IMR-90 (cell line): ENCODE results near the gene MCM5. TPM values are rescaled to one million over a fixed set of nuclear protein-coding genes. Genes with fewer than 3 reads are reported as not detected.
"Not testable (repeated sequence)": the region's sequence is repeated elsewhere in the genome, so short reads cannot be mapped to it uniquely, and the experiment has no call there.

Experiments
- ATAC-seq: fragments of 200-7000 bp; cut with Tn5 transposase; 2 replicates; pipeline ENCODE4 v1.9.1; 2020; ENCODE audit warnings: low read depth, mild to moderate bottlenecking, moderate library complexity
- BruUV-seq: library from RNA; stranded (reverse); fragments of 400-500 nt; replicated peaks from 2 replicates; lab custom pipeline; 2021; lab: Mats Ljungman, UMichigan
- CTCF ChIA-PET: fragments of 300-600 bp; formaldehyde crosslinking; extraction: SDS; loops from one replicate; lab custom pipeline; 2021; ENCODE audit warnings: antibody characterized with exemption; lab: Yijun Ruan, JAX
- POLR2A ChIA-PET: fragments of 300-600 bp; sonication (Branson Sonifier 250); formaldehyde crosslinking; loops from one replicate; lab custom pipeline; 2022; ENCODE audit warnings: antibody characterized with exemption; ENCODE audit not compliant: unreplicated experiment; lab: Charles Lee
- DNase-seq: peaks from one replicate; pipeline ENCODE4 v3.0.0; 2013
- H2AFZ ChIP-seq: replicated peaks from 2 replicates; pipeline ENCODE3; 2013; ENCODE audit warnings: low read length, mild to moderate bottlenecking; ENCODE audit not compliant: poor library complexity
- H2AK5ac ChIP-seq: 2 replicates; pipeline ENCODE4 v1.6.1; 2013; ENCODE audit warnings: low read depth, low read length, inconsistent platforms
- H2AK9ac ChIP-seq: replicated peaks from 2 replicates; pipeline ENCODE3; 2013; ENCODE audit warnings: mild to moderate bottlenecking, low read depth, low read length, moderate library complexity; ENCODE audit not compliant: poor library complexity
- H2BK120ac ChIP-seq: 2 replicates; pipeline ENCODE4 v1.6.1; 2013; ENCODE audit warnings: low read depth, low read length, inconsistent platforms
- H2BK15ac ChIP-seq: 3 replicates; pipeline ENCODE4 v1.6.1; 2013; ENCODE audit warnings: low read depth, low read length, inconsistent platforms
- H2BK20ac ChIP-seq: 2 replicates; pipeline ENCODE4 v1.6.1; 2013; ENCODE audit warnings: low read depth, mild to moderate bottlenecking, inconsistent platforms, low read length, moderate library complexity
- H2BK5ac ChIP-seq: 2 replicates; pipeline ENCODE4 v1.6.1; 2013; ENCODE audit warnings: mild to moderate bottlenecking, low read depth, low read length, inconsistent platforms; ENCODE audit not compliant: poor library complexity, severe bottlenecking
- H3K14ac ChIP-seq: replicated peaks from 2 replicates; pipeline ENCODE4 v1.6.1; 2013; ENCODE audit warnings: low read depth, low read length, inconsistent platforms
- H3K18ac ChIP-seq: 2 replicates; pipeline ENCODE4 v1.6.1; 2013; ENCODE audit warnings: low read depth, low read length, control low read depth
- H3K23ac ChIP-seq: 2 replicates; pipeline ENCODE4 v1.6.1; 2013; ENCODE audit warnings: low read depth, low read length, inconsistent platforms
- H3K27ac ChIP-seq: 2 replicates; pipeline ENCODE4 v1.5.1; 2013; ENCODE audit warnings: mild to moderate bottlenecking, control low read depth, low read length; ENCODE audit not compliant: insufficient read depth
- H3K27me3 ChIP-seq: 2 replicates; pipeline ENCODE4 v1.6.1; 2013; ENCODE audit warnings: low read length; ENCODE audit not compliant: control insufficient read depth, insufficient read depth
- H3K36me3 ChIP-seq: 2 replicates; pipeline ENCODE4 v1.6.1; 2013; ENCODE audit warnings: low read length, mixed read lengths; ENCODE audit not compliant: control insufficient read depth, insufficient read depth
- H3K4ac ChIP-seq: 2 replicates; pipeline ENCODE4 v1.6.1; 2013; ENCODE audit warnings: low read depth, low read length, inconsistent platforms
- H3K4me1 ChIP-seq: 2 replicates; pipeline ENCODE4 v1.6.1; 2013; ENCODE audit warnings: low read length, mixed read lengths; ENCODE audit not compliant: control insufficient read depth, insufficient read depth
- H3K4me2 ChIP-seq: 2 replicates; pipeline ENCODE4 v1.6.1; 2013; ENCODE audit warnings: low read depth, mild to moderate bottlenecking, control low read depth, low read length, moderate library complexity
- H3K4me3 ChIP-seq: 2 replicates; pipeline ENCODE4 v1.5.1; 2013; ENCODE audit warnings: low read depth, mild to moderate bottlenecking, control low read depth, low read length, moderate library complexity; ENCODE audit not compliant: insufficient read depth
- H3K56ac ChIP-seq: 2 replicates; pipeline ENCODE4 v1.6.1; 2013; ENCODE audit warnings: low read length, inconsistent platforms; ENCODE audit not compliant: insufficient read depth; ENCODE audit errors: extremely low read depth
- H3K79me1 ChIP-seq, 2 experiments: 2 replicates each; pipeline ENCODE4 v1.6.1; 2013; ENCODE audit warnings: low read length in 2 of 2, inconsistent platforms in 1 of 2, low read depth in 1 of 2
- H3K9ac ChIP-seq: 2 replicates; pipeline ENCODE4 v1.6.1; 2013; ENCODE audit warnings: low read depth, low read length, control low read depth
- H3K9me1 ChIP-seq: 2 replicates; pipeline ENCODE4 v1.6.1; 2013; ENCODE audit warnings: low read length, inconsistent platforms; ENCODE audit not compliant: insufficient read depth
- H3K9me3 ChIP-seq: 2 replicates; pipeline ENCODE4 v1.6.1; 2013; ENCODE audit warnings: low read length; ENCODE audit not compliant: control insufficient read depth, insufficient read depth
- H4K20me1 ChIP-seq: 2 replicates; pipeline ENCODE4 v1.6.1; 2013; ENCODE audit warnings: low read length, inconsistent platforms; ENCODE audit not compliant: insufficient read depth
- H4K5ac ChIP-seq: 2 replicates; pipeline ENCODE4 v1.6.1; 2013; ENCODE audit warnings: mild to moderate bottlenecking, low read depth, low read length, control low read depth
- H4K8ac ChIP-seq, 2 experiments: 2 replicates each; pipeline ENCODE4 v1.6.1; 2013; ENCODE audit warnings: low read depth in 2 of 2, low read length in 2 of 2, control low read depth in 1 of 2, inconsistent platforms in 1 of 2
- H4K91ac ChIP-seq: 2 replicates; pipeline ENCODE4 v1.6.1; 2013; ENCODE audit warnings: low read depth, low read length, inconsistent platforms; ENCODE audit not compliant: insufficient read depth
- CEBPB ChIP-seq: IDR thresholded peaks from 2 replicates; pipeline ENCODE4 v1.6.1; 2012; ENCODE audit warnings: low read depth, low read length, improper control_type of control experiment
- MAFK ChIP-seq: IDR thresholded peaks from 2 replicates; pipeline ENCODE4 v1.6.1; 2012; ENCODE audit warnings: low read depth, low read length, improper control_type of control experiment
- POLR2A ChIP-seq: IDR thresholded peaks from 2 replicates; pipeline ENCODE4 v1.6.1; 2012; ENCODE audit warnings: mild to moderate bottlenecking, low read depth, low read length
- RAD21 ChIP-seq: IDR thresholded peaks from 2 replicates; pipeline ENCODE4 v1.6.1; 2012; ENCODE audit warnings: low read length, improper control_type of control experiment
- USF2 ChIP-seq: fragments of 150-350 bp; IDR thresholded peaks from 2 replicates; pipeline ENCODE4 v1.6.1; 2017; ENCODE audit warnings: mild to moderate bottlenecking, antibody characterized with exemption, low read length, low read depth
- WGBS, 2 experiments: methylation state at CpG; one replicate each; pipeline versions ENCODE4 v1.1.5 to v1.1.7; 2013; ENCODE audit warnings: missing lambda C conversion rate in 2 of 2; ENCODE audit not compliant: insufficient read length in 1 of 2; ENCODE audit errors: extremely low coverage in 2 of 2; 5-methylcytosine and 5-hydroxymethylcytosine counted together
- dilution Hi-C: fragments of 300-500 bp; cut with HindIII; formaldehyde crosslinking; loops from one replicate; pipeline ENCODE4 v1.14.3; 2018; ENCODE audit warnings: low sequenced_read_pairs; ENCODE audit not compliant: unreplicated experiment
- in situ Hi-C: fragments of 300-500 bp; cut with MboI; formaldehyde crosslinking; loops from 3 replicates; pipeline ENCODE4 v1.14.3; 2019; ENCODE audit warnings: low sequenced_read_pairs, inconsistent platforms, mixed read lengths
- intact Hi-C: fragments of 100-400 bp; cut with micrococcal nuclease; formaldehyde crosslinking; loops from 2 replicates; pipeline ENCODE4 v1.10.0; 2022
- polyA plus RNA-seq, 3 experiments: library from polyadenylated mRNA; depleted of rRNA; stranded (reverse); fragments of >200 nt; gene quantifications; 2 replicates each; pipeline ENCODE4 v1.2.3, GENCODE V29; 2012; ENCODE audit warnings: low replicate concordance in 1 of 3
- total RNA-seq: library from RNA; depleted of rRNA; stranded (reverse); fragments of >200 nt; gene quantifications from 2 replicates; pipeline ENCODE4 v1.2.3, GENCODE V29; 2012

MCM5 gene
- total and polyA plus RNA-seq, 2 of the 4 experiments (the other 2 are of a cell fraction): 43.0 to 58.6 TPM

GRCh38 chr22:35436421-35436820 is 36.5 kb downstream of the MCM5 start (continued):
- TF ChIP-seq MAFK (no peak), RAD21 (no peak), CEBPB (no peak)

GRCh38 chr22:35437049-35437448 is 37.1 kb downstream of the MCM5 start:
- H3K27me3 ChIP-seq: no peaks in the 10 kb centered on the region
- intact Hi-C loops: loop anchor here (10.0 kb wide), 1 partner anchor 488 kb away; no protein-coding TSS in a partner anchor
- ATAC-seq: no peak
- no peaks in the 10 kb centered on the region for H3K36me3 ChIP-seq
- DNase-seq: no peak
- no peak overlapping the region for H3K14ac ChIP-seq
- CTCF ChIA-PET: no interaction called here
- no peak overlapping the region for H2AK5ac ChIP-seq
- H2AFZ ChIP-seq: no peak overlapping the region
- dilution Hi-C loops: no loop called here
- no peaks in the 10 kb centered on the region for H4K20me1 ChIP-seq
- H2BK5ac ChIP-seq: no peak overlapping the region
- H3K79me1 ChIP-seq: peaks cover 0 to 4% of the 10 kb centered on the region in 2 experiments; a peak in 1 of 4 replicates
- peaks cover 10% of the 10 kb centered on the region for H3K9me3 ChIP-seq
- TF ChIP-seq USF2: peak; percentile 87
- TF ChIP-seq POLR2A: no peak
- no peak overlapping the region for H3K27ac ChIP-seq
- no CpG with 5 or more reads among the region's 2 CpGs for WGBS, 2 experiments
- no peak overlapping the region for H3K23ac ChIP-seq
- no peak overlapping the region for H2BK120ac ChIP-seq
- no peak overlapping the region for H3K4me3 ChIP-seq
- POLR2A ChIA-PET: no interaction called here
- in situ Hi-C loops: loop anchor here (10.0 kb wide), 2 partner anchors 398 to 688 kb away; no protein-coding TSS in a partner anchor
- no peak overlapping the region for H3K4me2 ChIP-seq
- H3K18ac ChIP-seq: no peak overlapping the region
- no peak overlapping the region for H2BK15ac ChIP-seq
- no peak overlapping the region for H3K4ac ChIP-seq
- no peaks in the 10 kb centered on the region for H3K9me1 ChIP-seq
- no peak overlapping the region for H4K8ac ChIP-seq
- no peak overlapping the region for H2AK9ac ChIP-seq
- no peaks in the 10 kb centered on the region for H3K4me1 ChIP-seq
- H3K9ac ChIP-seq: no peak overlapping the region
- H2BK20ac ChIP-seq: no peak overlapping the region
- no peak overlapping the region for H4K91ac ChIP-seq
- no TSS peak for BruUV-seq
- no peak overlapping the region for H4K5ac ChIP-seq
- H3K56ac ChIP-seq: no peak overlapping the region

GRCh38 chr22:35438673-35439364 is 38.9 kb downstream of the MCM5 start:
- dilution Hi-C loops, H3K9ac ChIP-seq, H2AK5ac ChIP-seq, H3K79me1 ChIP-seq, H3K36me3 ChIP-seq, H3K27ac ChIP-seq, H3K23ac ChIP-seq, H3K4me3 ChIP-seq, BruUV-seq, H4K8ac ChIP-seq, H3K4ac ChIP-seq, H4K20me1 ChIP-seq, H2AK9ac ChIP-seq, DNase-seq, H2AFZ ChIP-seq, H3K14ac ChIP-seq, H2BK20ac ChIP-seq, POLR2A ChIA-PET, H2BK15ac ChIP-seq, H3K4me1 ChIP-seq, H3K9me3 ChIP-seq, H3K9me1 ChIP-seq, H4K91ac ChIP-seq, H3K27me3 ChIP-seq, H3K56ac ChIP-seq, H2BK120ac ChIP-seq, H2BK5ac ChIP-seq, H3K4me2 ChIP-seq, CTCF ChIA-PET, ATAC-seq, H4K5ac ChIP-seq, H3K18ac ChIP-seq: not testable (repeated sequence)
- in situ Hi-C loops: loop anchor here (10.0 kb wide), 2 partner anchors 396 to 686 kb away; no protein-coding TSS in a partner anchor
- intact Hi-C loops: loop anchor here (10.0 kb wide), 1 partner anchor 486 kb away; no protein-coding TSS in a partner anchor
- whole genome bisulfite sequencing, 2 experiments: 77 to 98% methylated on average over 3 of the region's 3 CpGs
